Common myeloid progenitor, CD34-positive (primary cell): ENCODE results near the gene SLC2A1.

Experiments used
- CTCF ChIA-PET: fragments of 350-600 bp; sonication (Branson Sonifier 250); formaldehyde crosslinking; loops from one replicate; lab custom pipeline; 2021; ENCODE audit warnings: antibody characterized with exemption; lab: Charles Lee
- POLR2A ChIA-PET: fragments of 350-600 bp; sonication (Branson Sonifier 250); formaldehyde crosslinking; loops from one replicate; lab custom pipeline; 2021; ENCODE audit warnings: antibody characterized with exemption; lab: Charles Lee
- DNase-seq, 3 donors: peaks; one replicate each; pipeline versions ENCODE4 v3.0.0 to v3.0.0-alpha.2; 2013
- H3K27ac ChIP-seq, 2 experiments: 1 replicate in 1 of 2; 2 replicates in 1 of 2; pipeline ENCODE4 v1.7.0; 2013; ENCODE audit warnings: inconsistent platforms in 2 of 2, low read length in 2 of 2, mild to moderate bottlenecking in 2 of 2, low read depth in 1 of 2, moderate library complexity in 1 of 2; ENCODE audit not compliant: severe bottlenecking in 2 of 2, insufficient read depth in 1 of 2, poor library complexity in 1 of 2
- H3K27me3 ChIP-seq, 5 experiments: replicated peaks in 2 of 5; 1 replicate in 3 of 5; 2 replicates in 2 of 5; pipeline versions ENCODE4 v1.6.1 to v1.7.0; 2013; ENCODE audit warnings: low read length in 4 of 5, mild to moderate bottlenecking in 2 of 5, moderate library complexity in 2 of 5, inconsistent platforms in 1 of 5; ENCODE audit not compliant: insufficient read depth in 5 of 5, control insufficient read depth in 4 of 5
- H3K36me3 ChIP-seq, 4 experiments: 1 replicate in 2 of 4; 2 replicates in 2 of 4; pipeline versions ENCODE4 v1.6.1 to v1.7.0; 2013; ENCODE audit warnings: low read length in 3 of 4, control low read depth in 1 of 4, mild to moderate bottlenecking in 1 of 4; ENCODE audit not compliant: control insufficient read depth in 4 of 4, insufficient read depth in 4 of 4
- H3K4me1 ChIP-seq, 4 experiments: 1 replicate in 3 of 4; 2 replicates in 1 of 4; pipeline versions ENCODE4 v1.6.1 to v1.7.1; 2013; ENCODE audit warnings: low read length in 3 of 4, mild to moderate bottlenecking in 3 of 4, control low read depth in 1 of 4, inconsistent platforms in 1 of 4, moderate library complexity in 1 of 4; ENCODE audit not compliant: control insufficient read depth in 4 of 4, insufficient read depth in 4 of 4; ENCODE audit errors: control extremely low read depth in 1 of 4
- H3K4me3 ChIP-seq, 7 experiments: 1 replicate in 4 of 7; 2 replicates in 3 of 7; pipeline versions ENCODE4 v1.5.1 to v1.7.0; 2013; ENCODE audit warnings: mild to moderate bottlenecking in 7 of 7, low read length in 6 of 7, moderate library complexity in 6 of 7, inconsistent platforms in 2 of 7, low read depth in 2 of 7, control low read depth in 1 of 7; ENCODE audit not compliant: insufficient read depth in 4 of 7, control insufficient read depth in 1 of 7; ENCODE audit errors: extremely low read depth in 1 of 7
- H3K9me3 ChIP-seq, 5 experiments: 1 replicate in 4 of 5; 2 replicates in 1 of 5; pipeline versions ENCODE4 v1.6.1 to v1.7.1; 2013; ENCODE audit warnings: low read length in 4 of 5, mild to moderate bottlenecking in 2 of 5, inconsistent platforms in 1 of 5, low read depth in 1 of 5, moderate library complexity in 1 of 5; ENCODE audit not compliant: control insufficient read depth in 4 of 5, insufficient read depth in 2 of 5; ENCODE audit errors: control extremely low read depth in 1 of 5
- WGBS: methylation state at CpG from one replicate; pipeline ENCODE4 v1.1.5; 2013; ENCODE audit not compliant: insufficient coverage; 5-methylcytosine and 5-hydroxymethylcytosine counted together

SLC2A1 gene

DNA sequence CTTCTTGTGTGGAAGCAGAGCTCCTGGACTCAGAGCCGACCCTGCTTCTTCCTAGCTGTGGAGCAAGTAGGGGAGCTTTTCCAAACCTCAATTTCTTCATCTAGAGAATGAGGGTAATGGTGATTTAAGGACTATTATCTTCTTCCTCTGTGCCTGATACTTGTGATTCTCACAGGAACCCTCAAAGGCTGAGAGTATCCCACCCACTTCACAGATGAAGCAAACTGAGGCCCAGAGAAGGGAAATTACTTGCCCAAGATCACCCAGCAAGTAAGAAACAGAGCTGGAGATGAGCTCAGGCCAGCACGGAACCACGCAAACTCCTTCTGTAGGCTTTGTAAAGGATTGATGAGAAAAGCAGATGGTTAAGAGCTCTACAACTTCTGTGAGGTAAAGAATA lies 15.1 kb upstream of the SLC2A1 start:
- Histone ChIP-seq H3K4me1 (no peaks in the 10 kb centered on the region), H3K4me3 (no peak overlapping the region), H3K27me3 (no peaks in the 10 kb centered on the region), H3K9me3 (no peaks in the 10 kb centered on the region), H3K36me3 (no peaks in the 10 kb centered on the region), H3K27ac (no peak overlapping the region)
- no peak for DNase-seq
- 100% methylated on average over 3 of the region's 3 CpGs for WGBS
- ChIA-PET POLR2A (interaction anchor here (0.6 kb wide), 1 partner anchor 145 kb away, joined by 3 read pairs; no protein-coding TSS in a partner anchor), CTCF (no interaction called here)

DNA sequence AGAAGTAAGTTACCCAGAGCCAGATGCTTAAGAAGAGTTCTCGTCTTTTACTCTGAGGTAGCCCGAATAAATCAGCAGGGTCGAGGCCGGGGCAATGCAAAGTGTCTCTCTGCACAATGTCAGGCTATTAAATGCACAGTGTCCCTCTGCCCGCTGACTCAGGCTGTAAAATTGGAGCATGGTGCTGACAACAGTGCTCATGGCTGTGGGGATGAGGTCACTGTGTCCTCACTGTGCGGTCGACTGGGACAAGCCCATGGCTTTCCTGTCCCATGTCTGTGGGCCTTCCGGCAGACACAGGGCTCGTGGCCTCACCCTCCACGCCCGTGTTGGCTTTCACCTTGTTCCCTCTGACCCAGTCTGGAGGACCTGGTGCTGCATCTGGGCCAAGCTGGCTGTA lies 14.6 kb upstream of the SLC2A1 start:
- H3K27ac ChIP-seq, result no peak overlapping the region
- POLR2A ChIA-PET, result interaction anchor here (0.6 kb wide), 1 partner anchor 145 kb away, joined by 3 read pairs; no protein-coding TSS in a partner anchor
- H3K4me3 ChIP-seq, result no peak overlapping the region
- H3K36me3 ChIP-seq, result no peaks in the 10 kb centered on the region
- no peaks in the 10 kb centered on the region for H3K27me3 ChIP-seq
- 100% methylated on average over 11 of the region's 11 CpGs for WGBS
- no peaks in the 10 kb centered on the region for H3K9me3 ChIP-seq
- no peak for DNase-seq
- CTCF ChIA-PET, result no interaction called here
- no peaks in the 10 kb centered on the region for H3K4me1 ChIP-seq

- Histone ChIP-seq H3K4me3 (no peak overlapping the region), H3K27ac (no peak overlapping the region), H3K36me3 (no peaks in the 10 kb centered on the region), H3K9me3 (no peaks in the 10 kb centered on the region), H3K27me3 (no peaks in the 10 kb centered on the region), H3K4me1 (peaks cover 0 to 2% (median 0%) of the 10 kb centered on the region in 4 experiments)
- WGBS, result 100% methylated on average over 4 of the region's 4 CpGs
- ChIA-PET CTCF (interaction anchor here (1.0 to 1.1 kb wide), 2 partner anchors 15 to 58 kb away, joined by 3 to 4 read pairs; no protein-coding TSS in a partner anchor), POLR2A (interaction anchor here (0.6 kb wide), 1 partner anchor 347 kb away, joined by 5 read pairs; no protein-coding TSS in a partner anchor)
- no peak for DNase-seq
Observed at GRCh38 chr1:42971841-42972291, 13.2 kb upstream of the SLC2A1 start.

DNA sequence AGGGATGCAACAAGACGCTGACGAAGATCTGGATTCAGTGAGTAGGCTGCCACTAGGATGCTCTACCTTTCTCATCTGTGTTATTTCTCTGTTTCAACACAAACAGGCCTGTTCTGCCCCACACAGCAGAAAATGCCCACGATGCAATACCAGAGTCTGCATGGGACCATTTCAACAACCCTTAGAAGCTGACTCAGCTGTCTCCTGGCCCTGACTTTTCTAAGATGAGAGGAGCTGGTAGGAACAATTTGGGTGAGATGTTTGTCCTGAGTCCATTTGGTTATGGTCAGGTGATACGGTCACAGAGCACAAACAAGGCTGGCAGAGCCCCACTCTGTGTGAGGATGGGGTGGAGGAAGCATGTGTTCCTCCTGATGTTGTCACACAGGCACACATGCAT lies 11.5 kb upstream of the SLC2A1 start:
- Histone ChIP-seq H3K27ac (no peak overlapping the region), H3K9me3 (no peaks in the 10 kb centered on the region), H3K4me3 (no peak overlapping the region), H3K4me1 (peaks cover 0 to 2% (median 0%) of the 10 kb centered on the region in 4 experiments), H3K27me3 (no peaks in the 10 kb centered on the region), H3K36me3 (no peaks in the 10 kb centered on the region)
- no peak for DNase-seq
- POLR2A ChIA-PET, result no interaction called here
- CTCF ChIA-PET, result interaction anchor here (1.0 to 1.1 kb wide), 3 partner anchors 8 to 64 kb away, joined by 3 read pairs; no protein-coding TSS in a partner anchor
- WGBS, result 92% methylated on average over 4 of the region's 4 CpGs

GRCh38 chr1:42968654-42969053 lies 10.0 kb upstream of the SLC2A1 start:
- POLR2A ChIA-PET, result interaction anchor here (0.7 kb wide), 1 partner anchor 96 kb away, joined by 3 read pairs; no protein-coding TSS in a partner anchor
- H3K4me1 ChIP-seq, result peaks cover 0 to 5% (median 3%) of the 10 kb centered on the region in 4 experiments

GRCh38 chr1:42966688-42967612 lies 8.3 kb upstream of the SLC2A1 start:
- 78% methylated on average over 8 of the region's 10 CpGs for WGBS
- H3K27ac ChIP-seq, result peak overlapping the region in 1 of 2 experiments; percentile 0
- POLR2A ChIA-PET, result no interaction called here
- H3K4me1 ChIP-seq, result peaks cover 2 to 21% (median 12%) of the 10 kb centered on the region in 4 experiments
- no peaks in the 10 kb centered on the region for H3K27me3 ChIP-seq
- peak in 2 of 3 donors; percentile 78 to 85 for DNase-seq
- H3K9me3 ChIP-seq, result no peaks in the 10 kb centered on the region
- H3K4me3 ChIP-seq, result no peak overlapping the region
- CTCF ChIA-PET, result interaction anchor here (1.8 to 2.3 kb wide), 2 partner anchors 12 to 15 kb away, joined by 3 to 5 read pairs; no protein-coding TSS in a partner anchor
- no peaks in the 10 kb centered on the region for H3K36me3 ChIP-seq

More at GRCh38 chr1:42968654-42969053, 10.0 kb upstream of the SLC2A1 start:
- Histone ChIP-seq H3K9me3 (no peaks in the 10 kb centered on the region), H3K27me3 (no peaks in the 10 kb centered on the region), H3K4me3 (no peak overlapping the region), H3K27ac (no peak overlapping the region), H3K36me3 (no peaks in the 10 kb centered on the region)
- CTCF ChIA-PET, result no interaction called here
- no peak for DNase-seq
- 100% methylated on average over 2 of the region's 3 CpGs for WGBS
